Measurements from ENCODE around the gene UBE2B. TPM values are rescaled to one million over a fixed set of nuclear protein-coding genes. Genes with fewer than 3 reads are reported as not detected.

The UBE2B gene
- polyA plus RNA-seq, 1 donor from 2014 or later, result 128 TPM

DNA sequence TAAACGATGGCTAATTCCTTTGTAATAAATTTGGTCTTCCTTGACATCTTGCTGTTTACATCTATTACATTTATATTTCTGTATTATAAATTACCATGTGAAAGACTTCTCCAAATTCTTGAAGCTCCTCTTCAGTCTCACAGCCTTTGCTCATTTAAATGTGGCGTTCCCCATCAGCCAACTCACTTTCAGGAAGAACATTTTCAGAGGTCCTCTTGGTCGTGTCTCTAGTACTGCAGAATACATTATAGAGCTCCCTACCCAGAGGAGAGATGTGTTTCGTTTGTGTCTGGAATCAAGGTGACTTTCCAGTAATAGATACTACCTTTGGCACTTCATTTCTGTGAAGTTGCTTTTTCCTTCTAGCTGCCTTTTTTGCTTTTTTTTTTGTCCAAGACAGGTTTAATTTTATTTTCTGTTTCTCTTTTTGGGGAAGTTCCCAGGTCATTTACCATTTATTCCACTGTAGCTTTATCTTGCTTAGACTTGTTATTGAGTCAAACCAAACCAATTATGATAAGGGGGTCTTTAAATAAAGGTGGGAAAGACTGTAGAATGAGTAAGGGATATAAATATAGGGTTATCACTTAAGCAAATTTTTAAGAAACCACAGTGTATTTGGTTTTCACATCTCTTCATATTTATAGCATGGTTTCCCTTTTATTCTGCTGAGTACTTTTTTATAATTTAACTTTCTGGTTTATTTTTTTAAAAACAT, 12.8 kb downstream of the UBE2B start:
- Histone ChIP-seq H3K36me3 (ENCODE audit: insufficient read depth, low read length) (no peaks in the 10 kb centered on the region), H3K9ac (ENCODE audit: low read length) (no peak overlapping the region), H3K27me3 (ENCODE audit: insufficient read depth, low read depth, low read length) (no peaks in the 10 kb centered on the region), H3K27ac (ENCODE audit: low read length) (no peak overlapping the region), H3K9me2 (ENCODE audit: insufficient read depth, low read length) (no peaks in the 10 kb centered on the region), H3K9me3 (ENCODE audit: low read length) (no peaks in the 10 kb centered on the region), H2AFZ (ENCODE audit: low read depth, low read length) (no peak overlapping the region), H3K4me2 (ENCODE audit: low read length) (no peak overlapping the region), H4K20me1 (ENCODE audit: insufficient read depth) (no peaks in the 10 kb centered on the region), H3F3A (ENCODE audit: insufficient read depth, low read length, poor library complexity, severe bottlenecking) (no peaks in the 10 kb centered on the region), H3K4me3 (ENCODE audit: low read length) (no peak overlapping the region), H3K79me2 (replicated peaks; ENCODE audit: insufficient read depth, low read length) (peaks cover 4% of the 10 kb centered on the region)
- TF ChIP-seq MXI1 (conservative IDR thresholded peaks at IDR 0.05; ENCODE audit: poor library complexity, severe bottlenecking), result no peak

DNA sequence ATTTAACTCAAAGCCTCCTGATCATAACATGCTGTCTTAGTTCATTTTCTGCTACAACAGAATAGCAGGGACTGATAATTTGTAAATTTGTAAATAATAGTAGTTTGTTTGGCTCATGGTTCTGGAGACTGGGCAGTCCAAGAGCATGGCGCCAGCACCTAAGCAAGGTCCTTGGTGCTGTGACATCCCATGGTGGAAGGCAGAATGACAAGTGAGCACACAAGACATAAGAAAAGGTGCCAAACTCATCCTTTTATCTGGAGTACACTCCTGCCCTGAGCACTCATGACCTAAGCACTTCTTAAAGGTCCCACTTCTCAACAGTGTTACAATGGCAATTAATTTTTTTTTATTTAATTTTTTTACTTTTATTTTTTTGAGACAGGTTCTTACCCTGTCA, 16.1 kb downstream of the UBE2B start:
- no peaks in the 10 kb centered on the region for H3F3A ChIP-seq (ENCODE audit: insufficient read depth, low read length, poor library complexity, severe bottlenecking)
- H3K36me3 ChIP-seq (ENCODE audit: insufficient read depth, low read length), result no peaks in the 10 kb centered on the region
- H3K9me2 ChIP-seq (ENCODE audit: insufficient read depth, low read length), result no peaks in the 10 kb centered on the region
- H3K9me3 ChIP-seq (ENCODE audit: low read length), result no peaks in the 10 kb centered on the region
- H3K27ac ChIP-seq (ENCODE audit: low read length), result no peak overlapping the region
- no peak for TF ChIP-seq EZH2 (IDR thresholded peaks at IDR 0.05; ENCODE audit: borderline replicate concordance, insufficient read depth, low read length, poor library complexity, severe bottlenecking)
- TF ChIP-seq, protein P1, sequence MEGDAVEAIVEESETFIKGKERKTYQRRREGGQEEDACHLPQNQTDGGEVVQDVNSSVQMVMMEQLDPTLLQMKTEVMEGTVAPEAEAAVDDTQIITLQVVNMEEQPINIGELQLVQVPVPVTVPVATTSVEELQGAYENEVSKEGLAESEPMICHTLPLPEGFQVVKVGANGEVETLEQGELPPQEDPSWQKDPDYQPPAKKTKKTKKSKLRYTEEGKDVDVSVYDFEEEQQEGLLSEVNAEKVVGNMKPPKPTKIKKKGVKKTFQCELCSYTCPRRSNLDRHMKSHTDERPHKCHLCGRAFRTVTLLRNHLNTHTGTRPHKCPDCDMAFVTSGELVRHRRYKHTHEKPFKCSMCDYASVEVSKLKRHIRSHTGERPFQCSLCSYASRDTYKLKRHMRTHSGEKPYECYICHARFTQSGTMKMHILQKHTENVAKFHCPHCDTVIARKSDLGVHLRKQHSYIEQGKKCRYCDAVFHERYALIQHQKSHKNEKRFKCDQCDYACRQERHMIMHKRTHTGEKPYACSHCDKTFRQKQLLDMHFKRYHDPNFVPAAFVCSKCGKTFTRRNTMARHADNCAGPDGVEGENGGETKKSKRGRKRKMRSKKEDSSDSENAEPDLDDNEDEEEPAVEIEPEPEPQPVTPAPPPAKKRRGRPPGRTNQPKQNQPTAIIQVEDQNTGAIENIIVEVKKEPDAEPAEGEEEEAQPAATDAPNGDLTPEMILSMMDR (IDR thresholded peaks at IDR 0.05; ENCODE audit: poor library complexity, severe bottlenecking), result no peak
- no peak for TF ChIP-seq EP300 (conservative IDR thresholded peaks at IDR 0.05; ENCODE audit: poor library complexity, severe bottlenecking)
- TF ChIP-seq SMC3 (conservative IDR thresholded peaks at IDR 0.05; ENCODE audit: poor library complexity), result no peak
- no peak overlapping the region for H3K9ac ChIP-seq (ENCODE audit: low read length)
- H2AFZ ChIP-seq (ENCODE audit: low read depth, low read length), result no peak overlapping the region
- no peaks in the 10 kb centered on the region for H4K20me1 ChIP-seq (ENCODE audit: insufficient read depth)
- H3K4me2 ChIP-seq (ENCODE audit: low read length), result no peak overlapping the region
- H3K27me3 ChIP-seq (ENCODE audit: insufficient read depth, low read depth, low read length), result no peaks in the 10 kb centered on the region
- peaks cover 4% of the 10 kb centered on the region for H3K79me2 ChIP-seq (replicated peaks; ENCODE audit: insufficient read depth, low read length)
- H3K4me3 ChIP-seq (ENCODE audit: low read length), result no peak overlapping the region

DNA sequence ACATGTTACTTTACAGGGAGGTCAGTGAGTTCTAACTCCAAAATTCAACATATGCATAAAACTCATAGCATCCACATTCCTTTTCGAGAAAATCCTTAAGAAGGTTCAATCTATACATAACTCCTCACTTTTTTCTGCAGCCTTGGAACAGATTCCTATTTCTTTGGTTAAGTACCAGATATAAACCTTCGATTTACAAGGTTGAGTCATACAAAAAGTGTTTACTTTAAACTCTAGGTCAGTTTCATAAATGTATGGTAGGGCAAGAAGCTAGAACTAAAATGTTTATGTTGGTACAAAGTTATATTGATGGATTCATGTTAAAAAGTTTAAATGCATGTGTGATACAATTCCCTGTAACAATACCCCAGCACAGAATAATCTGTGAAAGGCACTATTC, 20.9 kb downstream of the UBE2B start:
- no peak overlapping the region for H3K4me3 ChIP-seq (ENCODE audit: low read length)
- H3K79me2 ChIP-seq (replicated peaks; ENCODE audit: insufficient read depth, low read length), result peaks cover 4% of the 10 kb centered on the region
- H3K4me2 ChIP-seq (ENCODE audit: low read length), result no peak overlapping the region
- no peaks in the 10 kb centered on the region for H3K9me3 ChIP-seq (ENCODE audit: low read length)
- H3K27ac ChIP-seq (ENCODE audit: low read length), result no peak overlapping the region
- no peaks in the 10 kb centered on the region for H3K27me3 ChIP-seq (ENCODE audit: insufficient read depth, low read depth, low read length)
- no peaks in the 10 kb centered on the region for H3K36me3 ChIP-seq (ENCODE audit: insufficient read depth, low read length)
- no peak overlapping the region for H2AFZ ChIP-seq (ENCODE audit: low read depth, low read length)
- TF ChIP-seq TAF1 (IDR thresholded peaks at IDR 0.05; ENCODE audit: low read depth), result no peak
- TF ChIP-seq EZH2 (IDR thresholded peaks at IDR 0.05; ENCODE audit: borderline replicate concordance, insufficient read depth, low read length, poor library complexity, severe bottlenecking), result no peak
- no peak for TF ChIP-seq RAD21 (conservative IDR thresholded peaks at IDR 0.05)
- TF ChIP-seq, protein P2, sequence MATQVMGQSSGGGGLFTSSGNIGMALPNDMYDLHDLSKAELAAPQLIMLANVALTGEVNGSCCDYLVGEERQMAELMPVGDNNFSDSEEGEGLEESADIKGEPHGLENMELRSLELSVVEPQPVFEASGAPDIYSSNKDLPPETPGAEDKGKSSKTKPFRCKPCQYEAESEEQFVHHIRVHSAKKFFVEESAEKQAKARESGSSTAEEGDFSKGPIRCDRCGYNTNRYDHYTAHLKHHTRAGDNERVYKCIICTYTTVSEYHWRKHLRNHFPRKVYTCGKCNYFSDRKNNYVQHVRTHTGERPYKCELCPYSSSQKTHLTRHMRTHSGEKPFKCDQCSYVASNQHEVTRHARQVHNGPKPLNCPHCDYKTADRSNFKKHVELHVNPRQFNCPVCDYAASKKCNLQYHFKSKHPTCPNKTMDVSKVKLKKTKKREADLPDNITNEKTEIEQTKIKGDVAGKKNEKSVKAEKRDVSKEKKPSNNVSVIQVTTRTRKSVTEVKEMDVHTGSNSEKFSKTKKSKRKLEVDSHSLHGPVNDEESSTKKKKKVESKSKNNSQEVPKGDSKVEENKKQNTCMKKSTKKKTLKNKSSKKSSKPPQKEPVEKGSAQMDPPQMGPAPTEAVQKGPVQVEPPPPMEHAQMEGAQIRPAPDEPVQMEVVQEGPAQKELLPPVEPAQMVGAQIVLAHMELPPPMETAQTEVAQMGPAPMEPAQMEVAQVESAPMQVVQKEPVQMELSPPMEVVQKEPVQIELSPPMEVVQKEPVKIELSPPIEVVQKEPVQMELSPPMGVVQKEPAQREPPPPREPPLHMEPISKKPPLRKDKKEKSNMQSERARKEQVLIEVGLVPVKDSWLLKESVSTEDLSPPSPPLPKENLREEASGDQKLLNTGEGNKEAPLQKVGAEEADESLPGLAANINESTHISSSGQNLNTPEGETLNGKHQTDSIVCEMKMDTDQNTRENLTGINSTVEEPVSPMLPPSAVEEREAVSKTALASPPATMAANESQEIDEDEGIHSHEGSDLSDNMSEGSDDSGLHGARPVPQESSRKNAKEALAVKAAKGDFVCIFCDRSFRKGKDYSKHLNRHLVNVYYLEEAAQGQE (IDR thresholded peaks at IDR 0.05; ENCODE audit: borderline replicate concordance), result no peak
- TF ChIP-seq EP300 (conservative IDR thresholded peaks at IDR 0.05; ENCODE audit: poor library complexity, severe bottlenecking), result no peak
- TF ChIP-seq, protein P1 (IDR thresholded peaks at IDR 0.05; ENCODE audit: poor library complexity, severe bottlenecking), result no peak
- no peak for TF ChIP-seq SMC3 (conservative IDR thresholded peaks at IDR 0.05; ENCODE audit: poor library complexity)
- no peak for TF ChIP-seq MXI1 (conservative IDR thresholded peaks at IDR 0.05; ENCODE audit: poor library complexity, severe bottlenecking)
- TF ChIP-seq POLR2AphosphoS5 (IDR thresholded peaks at IDR 0.05), result no peak
- no peaks in the 10 kb centered on the region for H4K20me1 ChIP-seq (ENCODE audit: insufficient read depth)
- H3K9ac ChIP-seq (ENCODE audit: low read length), result no peak overlapping the region
- no peaks in the 10 kb centered on the region for H3K9me2 ChIP-seq (ENCODE audit: insufficient read depth, low read length)
- no peaks in the 10 kb centered on the region for H3F3A ChIP-seq (ENCODE audit: insufficient read depth, low read length, poor library complexity, severe bottlenecking)
